GM12878 (cell line): ENCODE measurements around the gene SNCG. TPM values are rescaled to one million over a fixed set of nuclear protein-coding genes. Genes with fewer than 3 reads are reported as not detected.

Source experiments
- ATAC-seq: fragments of 200-7000 bp; cut with Tn5 transposase; 3 replicates; pipeline ENCODE4 v1.9.1; 2020; ENCODE audit warnings: mild to moderate bottlenecking, moderate library complexity
- BruUV-seq: library from RNA; stranded (reverse); fragments of 400-500 nt; replicated peaks from 2 replicates; lab custom pipeline; 2021; lab: Mats Ljungman, UMichigan
- CTCF ChIA-PET: fragments of 300-600 bp; sonication (Branson Sonifier 250); formaldehyde crosslinking; extraction: SDS; loops from one replicate; lab custom pipeline; 2021; ENCODE audit warnings: inconsistent platforms; lab: Yijun Ruan, JAX
- POLR2A ChIA-PET: fragments of 350-600 bp; formaldehyde crosslinking; extraction: SDS; loops from one replicate; lab custom pipeline; 2021; ENCODE audit warnings: inconsistent platforms; lab: Charles Lee
- RAD21 ChIA-PET: fragments of 300-600 bp; sonication (Branson Sonifier 250); formaldehyde crosslinking; loops from one replicate; lab custom pipeline; 2023; ENCODE audit warnings: antibody characterized with exemption; ENCODE audit not compliant: unreplicated experiment; lab: Charles Lee
- SMC1A ChIA-PET: fragments of 300-600 bp; sonication (Branson Sonifier 250); formaldehyde crosslinking; loops from one replicate; lab custom pipeline; 2023; ENCODE audit not compliant: unreplicated experiment, uncharacterized antibody; lab: Charles Lee
- DNase-seq: peaks from one replicate; pipeline ENCODE4 v3.0.0-alpha.2; 2011; ENCODE audit warnings: low read depth, low spot score
- FAIRE-seq: peaks from 3 replicates; lab custom pipeline; 2011; peaks lifted over from hg19 to GRCh38; lab: Jason Lieb, UNC
- H2AFZ ChIP-seq: 2 replicates; pipeline ENCODE4 v1.6.0; 2011; ENCODE audit warnings: low read depth, low read length, control low read depth; ENCODE audit not compliant: control insufficient read depth
- H3K27ac ChIP-seq: 2 replicates; pipeline ENCODE4 v1.5.1; 2011; ENCODE audit warnings: control low read depth; ENCODE audit not compliant: control insufficient read depth, insufficient read depth
- H3K27me3 ChIP-seq, 2 experiments: replicated peaks in 1 of 2; 2 replicates each; pipeline versions ENCODE4 v1.6.0 to v1.6.1; 2011; ENCODE audit warnings: low read length in 1 of 2; ENCODE audit not compliant: control insufficient read depth in 2 of 2, insufficient read depth in 2 of 2
- H3K36me3 ChIP-seq, 2 experiments: 2 replicates each; pipeline ENCODE4 v1.5.1; 2011; ENCODE audit warnings: low read length in 1 of 2; ENCODE audit not compliant: control insufficient read depth in 2 of 2, insufficient read depth in 2 of 2
- H3K4me1 ChIP-seq: 2 replicates; pipeline ENCODE4 v1.6.1; 2011; ENCODE audit warnings: mild to moderate bottlenecking, low read length, moderate library complexity, mixed read lengths; ENCODE audit not compliant: control insufficient read depth, insufficient read depth
- H3K4me2 ChIP-seq: 2 replicates; pipeline ENCODE4 v1.6.0; 2011; ENCODE audit warnings: control low read depth; ENCODE audit not compliant: control insufficient read depth, insufficient read depth
- H3K4me3 ChIP-seq: fragments of 200-600 bp; sonication (generic); 2 replicates; pipeline ENCODE4 v1.5.1; 2016
- H3K79me2 ChIP-seq: 2 replicates; pipeline ENCODE4 v1.6.0; 2011; ENCODE audit warnings: low read length; ENCODE audit not compliant: control insufficient read depth, insufficient read depth
- H3K9ac ChIP-seq: 2 replicates; pipeline ENCODE4 v1.8.0; 2011; ENCODE audit warnings: low read length, control low read depth, mixed read lengths; ENCODE audit not compliant: control insufficient read depth, insufficient read depth
- H3K9me3 ChIP-seq: replicated peaks from 3 replicates; pipeline ENCODE4 v1.5.1; 2011; ENCODE audit warnings: mild to moderate bottlenecking, low read length; ENCODE audit not compliant: control insufficient read depth, insufficient read depth
- H4K20me1 ChIP-seq: 2 replicates; pipeline ENCODE4 v1.6.0; 2011; ENCODE audit not compliant: control insufficient read depth, insufficient read depth
- BACH1 ChIP-seq: fragments of 450-650 bp; IDR thresholded peaks from 2 replicates; pipeline ENCODE4 v1.6.1; 2017; ENCODE audit warnings: mild to moderate bottlenecking, borderline replicate concordance
- CBX5 ChIP-seq: sonication (generic); IDR thresholded peaks from 2 replicates; pipeline ENCODE4 v1.6.1; 2016; ENCODE audit warnings: low read depth, moderate library complexity, mild to moderate bottlenecking, inconsistent platforms
- DPF2 ChIP-seq: fragments of 450-650 bp; IDR thresholded peaks from 2 replicates; pipeline ENCODE4 v1.6.1; 2017; ENCODE audit warnings: mild to moderate bottlenecking
- GATAD2B ChIP-seq: fragments of 450-650 bp; conservative IDR thresholded peaks from 2 replicates; pipeline ENCODE4 v1.6.1; 2017; ENCODE audit warnings: low read depth, mild to moderate bottlenecking, moderate library complexity
- IKZF1 ChIP-seq: fragments of 450-650 bp; conservative IDR thresholded peaks from 2 replicates; pipeline ENCODE4 v1.6.1; 2017; ENCODE audit warnings: antibody characterized with exemption, mild to moderate bottlenecking
- JUNB ChIP-seq: IDR thresholded peaks from 2 replicates; pipeline ENCODE4 v1.6.1; 2016; ENCODE audit warnings: antibody characterized with exemption, mild to moderate bottlenecking
- LARP7 ChIP-seq: fragments of 450-650 bp; IDR thresholded peaks from 2 replicates; pipeline ENCODE4 v1.6.1; 2017; ENCODE audit warnings: mild to moderate bottlenecking
- NBN ChIP-seq: fragments of 450-650 bp; IDR thresholded peaks from 2 replicates; pipeline ENCODE4 v1.6.1; 2016
- NR2F1 ChIP-seq: fragments of 450-650 bp; conservative IDR thresholded peaks from 2 replicates; pipeline ENCODE4 v1.6.1; 2017; ENCODE audit warnings: mild to moderate bottlenecking
- NRF1 ChIP-seq: conservative IDR thresholded peaks from 2 replicates; pipeline ENCODE4 v1.6.1; 2011; ENCODE audit warnings: mild to moderate bottlenecking, low read depth, low read length, improper control_type of control experiment
- RBBP5 ChIP-seq: fragments of 200-600 bp; sonication (generic); conservative IDR thresholded peaks from 2 replicates; pipeline ENCODE4 v1.6.1; 2016
- SREBF1 ChIP-seq: IDR thresholded peaks from 2 replicates; pipeline ENCODE4 v1.6.1; 2012; ENCODE audit warnings: mild to moderate bottlenecking, low read length
- TARDBP ChIP-seq: IDR thresholded peaks from 2 replicates; pipeline ENCODE4 v1.6.1; 2016; ENCODE audit warnings: borderline replicate concordance
- ZSCAN29 ChIP-seq: fragments of 450-650 bp; IDR thresholded peaks from 2 replicates; pipeline ENCODE4 v1.6.1; 2017; ENCODE audit warnings: mild to moderate bottlenecking, moderate library complexity
- WGBS: methylation state at CpG from one replicate; pipeline ENCODE4 v1.1.6; 2016; ENCODE audit warnings: low lambda C conversion rate; ENCODE audit not compliant: insufficient replicate concordance, insufficient coverage; ENCODE audit errors: missing lambda C conversion rate; 5-methylcytosine and 5-hydroxymethylcytosine counted together
- in situ Hi-C: fragments of 300-500 bp; cut with MboI; formaldehyde crosslinking; loops from 9 replicates; pipeline ENCODE4 v1.14.3; 2018; ENCODE audit warnings: mixed read lengths
- intact Hi-C: fragments of 100-400 bp; cut with micrococcal nuclease; formaldehyde crosslinking; loops from one replicate; pipeline ENCODE4 v1.14.2; 2022; ENCODE audit not compliant: unreplicated experiment
- polyA plus RNA-seq, 11 experiments: library from polyadenylated mRNA; depleted of rRNA in 4 of 11; unstranded in 6 of 11; stranded (reverse) in 5 of 11; fragments of >200 nt; fragmentation: Nextera tagmentation in 4 of 11; fragmentation: Illumina TruSeq in 1 of 11; extraction: Ambion mirVana in 4 of 11; extraction: Trizol in 1 of 11; gene quantifications; 1 replicate in 1 of 11; 2 replicates in 10 of 11; pipeline versions ENCODE4 v1.2.1 to v1.2.3, GENCODE V29; 2011 to 2016; ENCODE audit warnings: inconsistent platforms in 2 of 11, missing spikeins in 2 of 11, low read depth in 1 of 11
- total RNA-seq, 4 experiments: library from RNA; depleted of rRNA in 3 of 4; stranded (reverse); fragments of >200 nt in 3 of 4; fragmentation: Illumina TruSeq in 1 of 4; extraction: Trizol in 1 of 4; gene quantifications; 2 replicates each; pipeline versions ENCODE4 v1.2.1 to v1.2.3, GENCODE V29; 2013 to 2021
- TF ChIP-seq, protein P1 (sequence below): fragments of 450-650 bp; formaldehyde crosslinking; IDR thresholded peaks from 2 replicates; pipeline ENCODE4 v1.5.0; 2022; ENCODE audit warnings: mild to moderate bottlenecking, missing genetic modification characterization
- TF ChIP-seq, protein P2 (sequence below): IDR thresholded peaks from 2 replicates; pipeline ENCODE4 v1.6.1; 2011; ENCODE audit warnings: low read depth, mild to moderate bottlenecking, low read length, moderate library complexity, borderline replicate concordance; ENCODE audit errors: extremely low read depth
- TF ChIP-seq, protein P3 (sequence below): fragments of 450-650 bp; IDR thresholded peaks from 2 replicates; pipeline ENCODE4 v1.6.1; 2017; ENCODE audit warnings: mild to moderate bottlenecking, low read depth, inconsistent platforms; ENCODE audit not compliant: poor library complexity, severe bottlenecking
- TF ChIP-seq, protein P4 (sequence below): fragments of 150-350 bp; IDR thresholded peaks from 2 replicates; pipeline ENCODE4 v1.6.1; 2016; ENCODE audit warnings: low read depth, low read length

The SNCG gene
- total and polyA plus RNA-seq, 10 of the 15 experiments (the other 5 are each of a cell fraction or from before 2014, with no cell fraction given): 0.22 to 1.3 (median 0.42) TPM; not detected in 6

DNA sequence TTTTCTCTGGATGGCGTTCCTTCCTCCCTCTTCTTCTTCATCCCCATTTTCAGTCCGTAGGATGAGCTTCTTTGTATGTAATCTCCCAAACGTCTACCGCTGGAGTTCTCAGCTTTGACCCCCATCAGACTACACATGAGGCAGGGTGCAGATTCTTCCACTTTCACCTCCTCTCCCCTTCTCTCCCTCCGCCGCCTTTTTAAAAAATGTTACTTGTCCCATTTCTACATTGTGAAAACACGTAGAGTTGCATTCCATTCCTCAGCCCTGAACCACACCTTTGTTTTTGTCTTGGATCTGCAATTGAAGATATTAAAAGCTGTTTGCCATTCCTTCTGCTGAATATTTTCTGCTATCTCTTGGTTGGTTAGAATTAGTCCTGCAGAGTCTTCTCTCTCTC, 16.1 kb downstream of the SNCG start:
- ChIA-PET RAD21 (no interaction called here), SMC1A (interaction anchor here (0.6 to 0.7 kb wide), 2 partner anchors 11 to 316 kb away, joined by 3 read pairs; no protein-coding TSS in a partner anchor), CTCF (interaction anchor here (0.6 kb wide), 1 partner anchor 12 kb away, joined by 3 read pairs; no protein-coding TSS in a partner anchor), POLR2A (no interaction called here)
- no TSS peak for BruUV-seq
- H3K27ac ChIP-seq: no peak overlapping the region
- no peak overlapping the region for H3K4me3 ChIP-seq
- intact Hi-C loops (no loop called here), in situ Hi-C loops (no loop called here)
- H3K36me3 ChIP-seq: no peaks in the 10 kb centered on the region
- H3K9ac ChIP-seq: no peak overlapping the region
- H3K9me3 ChIP-seq: no peaks in the 10 kb centered on the region
- WGBS: 76% methylated on average over 7 of the region's 7 CpGs
- no peaks in the 10 kb centered on the region for H4K20me1 ChIP-seq
- peaks cover 14% of the 10 kb centered on the region for H3K4me1 ChIP-seq
- FAIRE-seq (no peak), ATAC-seq (no peak), DNase-seq (no peak)
- H3K4me2 ChIP-seq: no peak overlapping the region
- no peak overlapping the region for H2AFZ ChIP-seq
- H3K27me3 ChIP-seq: peaks cover 0 to 2% of the 10 kb centered on the region in 2 experiments; a peak in 2 of 4 replicates
- H3K79me2 ChIP-seq: no peaks in the 10 kb centered on the region
- no peak for TF ChIP-seq GATAD2B
- TF ChIP-seq NR2F1: no peak
- no peak for TF ChIP-seq DPF2
- TF ChIP-seq CBX5: no peak
- TF ChIP-seq BACH1: no peak
- TF ChIP-seq IKZF1: no peak
- no peak for TF ChIP-seq TARDBP
- TF ChIP-seq, protein P1, sequence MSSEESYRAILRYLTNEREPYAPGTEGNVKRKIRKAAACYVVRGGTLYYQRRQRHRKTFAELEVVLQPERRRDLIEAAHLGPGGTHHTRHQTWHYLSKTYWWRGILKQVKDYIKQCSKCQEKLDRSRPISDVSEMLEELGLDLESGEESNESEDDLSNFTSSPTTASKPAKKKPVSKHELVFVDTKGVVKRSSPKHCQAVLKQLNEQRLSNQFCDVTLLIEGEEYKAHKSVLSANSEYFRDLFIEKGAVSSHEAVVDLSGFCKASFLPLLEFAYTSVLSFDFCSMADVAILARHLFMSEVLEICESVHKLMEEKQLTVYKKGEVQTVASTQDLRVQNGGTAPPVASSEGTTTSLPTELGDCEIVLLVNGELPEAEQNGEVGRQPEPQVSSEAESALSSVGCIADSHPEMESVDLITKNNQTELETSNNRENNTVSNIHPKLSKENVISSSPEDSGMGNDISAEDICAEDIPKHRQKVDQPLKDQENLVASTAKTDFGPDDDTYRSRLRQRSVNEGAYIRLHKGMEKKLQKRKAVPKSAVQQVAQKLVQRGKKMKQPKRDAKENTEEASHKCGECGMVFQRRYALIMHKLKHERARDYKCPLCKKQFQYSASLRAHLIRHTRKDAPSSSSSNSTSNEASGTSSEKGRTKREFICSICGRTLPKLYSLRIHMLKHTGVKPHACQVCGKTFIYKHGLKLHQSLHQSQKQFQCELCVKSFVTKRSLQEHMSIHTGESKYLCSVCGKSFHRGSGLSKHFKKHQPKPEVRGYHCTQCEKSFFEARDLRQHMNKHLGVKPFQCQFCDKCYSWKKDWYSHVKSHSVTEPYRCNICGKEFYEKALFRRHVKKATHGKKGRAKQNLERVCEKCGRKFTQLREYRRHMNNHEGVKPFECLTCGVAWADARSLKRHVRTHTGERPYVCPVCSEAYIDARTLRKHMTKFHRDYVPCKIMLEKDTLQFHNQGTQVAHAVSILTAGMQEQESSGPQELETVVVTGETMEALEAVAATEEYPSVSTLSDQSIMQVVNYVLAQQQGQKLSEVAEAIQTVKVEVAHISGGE (CRISPR knock-in tag): no peak
- TF ChIP-seq, protein P2, sequence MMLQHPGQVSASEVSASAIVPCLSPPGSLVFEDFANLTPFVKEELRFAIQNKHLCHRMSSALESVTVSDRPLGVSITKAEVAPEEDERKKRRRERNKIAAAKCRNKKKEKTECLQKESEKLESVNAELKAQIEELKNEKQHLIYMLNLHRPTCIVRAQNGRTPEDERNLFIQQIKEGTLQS: no peak
- no peak for TF ChIP-seq JUNB
- TF ChIP-seq, protein P3, sequence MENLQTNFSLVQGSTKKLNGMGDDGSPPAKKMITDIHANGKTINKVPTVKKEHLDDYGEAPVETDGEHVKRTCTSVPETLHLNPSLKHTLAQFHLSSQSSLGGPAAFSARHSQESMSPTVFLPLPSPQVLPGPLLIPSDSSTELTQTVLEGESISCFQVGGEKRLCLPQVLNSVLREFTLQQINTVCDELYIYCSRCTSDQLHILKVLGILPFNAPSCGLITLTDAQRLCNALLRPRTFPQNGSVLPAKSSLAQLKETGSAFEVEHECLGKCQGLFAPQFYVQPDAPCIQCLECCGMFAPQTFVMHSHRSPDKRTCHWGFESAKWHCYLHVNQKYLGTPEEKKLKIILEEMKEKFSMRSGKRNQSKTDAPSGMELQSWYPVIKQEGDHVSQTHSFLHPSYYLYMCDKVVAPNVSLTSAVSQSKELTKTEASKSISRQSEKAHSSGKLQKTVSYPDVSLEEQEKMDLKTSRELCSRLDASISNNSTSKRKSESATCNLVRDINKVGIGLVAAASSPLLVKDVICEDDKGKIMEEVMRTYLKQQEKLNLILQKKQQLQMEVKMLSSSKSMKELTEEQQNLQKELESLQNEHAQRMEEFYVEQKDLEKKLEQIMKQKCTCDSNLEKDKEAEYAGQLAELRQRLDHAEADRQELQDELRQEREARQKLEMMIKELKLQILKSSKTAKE: no peak
- TF ChIP-seq NRF1: no peak
- no peak for TF ChIP-seq LARP7
- TF ChIP-seq SREBF1: no peak
- TF ChIP-seq ZSCAN29: no peak
- TF ChIP-seq RBBP5: no peak
- TF ChIP-seq NBN: no peak
- TF ChIP-seq, protein P4, sequence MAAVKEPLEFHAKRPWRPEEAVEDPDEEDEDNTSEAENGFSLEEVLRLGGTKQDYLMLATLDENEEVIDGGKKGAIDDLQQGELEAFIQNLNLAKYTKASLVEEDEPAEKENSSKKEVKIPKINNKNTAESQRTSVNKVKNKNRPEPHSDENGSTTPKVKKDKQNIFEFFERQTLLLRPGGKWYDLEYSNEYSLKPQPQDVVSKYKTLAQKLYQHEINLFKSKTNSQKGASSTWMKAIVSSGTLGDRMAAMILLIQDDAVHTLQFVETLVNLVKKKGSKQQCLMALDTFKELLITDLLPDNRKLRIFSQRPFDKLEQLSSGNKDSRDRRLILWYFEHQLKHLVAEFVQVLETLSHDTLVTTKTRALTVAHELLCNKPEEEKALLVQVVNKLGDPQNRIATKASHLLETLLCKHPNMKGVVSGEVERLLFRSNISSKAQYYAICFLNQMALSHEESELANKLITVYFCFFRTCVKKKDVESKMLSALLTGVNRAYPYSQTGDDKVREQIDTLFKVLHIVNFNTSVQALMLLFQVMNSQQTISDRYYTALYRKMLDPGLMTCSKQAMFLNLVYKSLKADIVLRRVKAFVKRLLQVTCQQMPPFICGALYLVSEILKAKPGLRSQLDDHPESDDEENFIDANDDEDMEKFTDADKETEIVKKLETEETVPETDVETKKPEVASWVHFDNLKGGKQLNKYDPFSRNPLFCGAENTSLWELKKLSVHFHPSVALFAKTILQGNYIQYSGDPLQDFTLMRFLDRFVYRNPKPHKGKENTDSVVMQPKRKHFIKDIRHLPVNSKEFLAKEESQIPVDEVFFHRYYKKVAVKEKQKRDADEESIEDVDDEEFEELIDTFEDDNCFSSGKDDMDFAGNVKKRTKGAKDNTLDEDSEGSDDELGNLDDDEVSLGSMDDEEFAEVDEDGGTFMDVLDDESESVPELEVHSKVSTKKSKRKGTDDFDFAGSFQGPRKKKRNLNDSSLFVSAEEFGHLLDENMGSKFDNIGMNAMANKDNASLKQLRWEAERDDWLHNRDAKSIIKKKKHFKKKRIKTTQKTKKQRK: no peak
